ENCODE results near the gene TCEANC2. TPM values are rescaled to one million over a fixed set of nuclear protein-coding genes. Genes with fewer than 3 reads are reported as not detected.
A peak's percentile ranks its signal among the peaks of the same experiment; 100 is the strongest.

Gene TCEANC2
- total RNA-seq, 4 donors from 2014 or later: 1.6 to 6.8 (median 3.7) TPM

- no peak for TF ChIP-seq CTCF (IDR thresholded peaks at IDR 0.05)
- DNase-seq (ENCODE audit: low spot score) (no peak), ATAC-seq (ENCODE audit: low FRiP score) (no peak)
Measured at GRCh38 chr1:54117815-54118563, 64.6 kb downstream of the TCEANC2 start.

GRCh38 chr1:54118704-54119103 lies 65.3 kb downstream of the TCEANC2 start:
- no peak for TF ChIP-seq CTCF (IDR thresholded peaks at IDR 0.05)
- no peak for ATAC-seq (ENCODE audit: low FRiP score)
- DNase-seq (ENCODE audit: low spot score): no peak

GRCh38 chr1:54120018-54120697 lies 66.8 kb downstream of the TCEANC2 start:
- no peak for ATAC-seq (ENCODE audit: low FRiP score)
- DNase-seq (ENCODE audit: low spot score): no peak
- TF ChIP-seq CTCF (IDR thresholded peaks at IDR 0.05): no peak

GRCh38 chr1:54120698-54121481 lies 67.5 kb downstream of the TCEANC2 start:
- ATAC-seq (ENCODE audit: low FRiP score) (no peak), DNase-seq (ENCODE audit: low spot score) (no peak)
- TF ChIP-seq CTCF (IDR thresholded peaks at IDR 0.05): no peak

- DNase-seq (ENCODE audit: low spot score) (peak; percentile 50), ATAC-seq (ENCODE audit: low FRiP score) (peak; percentile 84)
Measured at GRCh38 chr1:54121482-54122134, 68.2 kb downstream of the TCEANC2 start.

More at GRCh38 chr1:54121482-54122134, 68.2 kb downstream of the TCEANC2 start:
- TF ChIP-seq CTCF (IDR thresholded peaks at IDR 0.05): peak in 1 of 3 donors; percentile 15

Data from omental fat pad (tissue), 4 donors.